Thyroid gland (tissue), 4 donors: ENCODE results near the gene WNT9B. TPM values are rescaled to one million over a fixed set of nuclear protein-coding genes. Genes with fewer than 3 reads are reported as not detected.

Experiments used
- DNase-seq, 2 donors: peaks; one replicate each; pipeline ENCODE4 v3.0.0-alpha.2; 2019
- H3K27ac ChIP-seq, 3 donors: fragments of 200-600 bp; sonication (generic); 1 replicate in 2 of 3; 2 replicates in 1 of 3; pipeline ENCODE4 v1.5.1; 2016 to 2019; ENCODE audit warnings: mild to moderate bottlenecking in 1 of 3, moderate library complexity in 1 of 3
- H3K27me3 ChIP-seq: fragments of 200-600 bp; sonication (generic); one replicate; pipeline ENCODE4 v1.5.1; 2019
- H3K36me3 ChIP-seq, 2 donors: fragments of 200-600 bp; sonication (generic); one replicate each; pipeline ENCODE4 v1.5.1; 2016 to 2019
- H3K4me1 ChIP-seq, 2 donors: fragments of 200-600 bp; sonication (generic); one replicate each; pipeline ENCODE4 v1.5.1; 2017 to 2019
- H3K4me3 ChIP-seq, 3 donors: fragments of 200-600 bp; sonication (generic); replicated peaks in 1 of 3; 1 replicate in 2 of 3; 2 replicates in 1 of 3; pipeline ENCODE4 v1.5.1; 2016; ENCODE audit warnings: mild to moderate bottlenecking in 1 of 3
- H3K9me3 ChIP-seq: fragments of 200-600 bp; sonication (generic); one replicate; pipeline ENCODE4 v1.5.1; 2017
- CTCF ChIP-seq, 6 experiments: fragments of 200-600 bp in 3 of 6; fragments of 450-650 bp in 3 of 6; sonication (generic) in 3 of 6; IDR thresholded peaks; one replicate each; pipeline ENCODE4 v1.5.1; 2016 to 2019; ENCODE audit warnings: antibody characterized with exemption in 6 of 6, mild to moderate bottlenecking in 2 of 6, inconsistent platforms in 1 of 6, moderate library complexity in 1 of 6
- POLR2A ChIP-seq, 2 donors: fragments of 450-650 bp; IDR thresholded peaks; one replicate each; pipeline ENCODE4 v1.6.1; 2017; ENCODE audit warnings: antibody characterized with exemption in 2 of 2, mild to moderate bottlenecking in 2 of 2, moderate library complexity in 1 of 2
- WGBS, 2 donors: methylation state at CpG; one replicate each; pipeline ENCODE4 v1.1.5; 2017; 5-methylcytosine and 5-hydroxymethylcytosine counted together
- intact Hi-C: fragments of 100-400 bp; cut with DNase I; formaldehyde crosslinking; loops from one replicate; pipeline ENCODE4 v1.15.1; 2023
- total RNA-seq, 4 donors: library from RNA; depleted of rRNA; stranded (reverse); fragments of >200 nt; gene quantifications; one replicate each; pipeline ENCODE4 v1.2.3, GENCODE V29; 2016

Gene WNT9B
- total RNA-seq, 4 donors from 2014 or later, result 1.2 TPM; not detected in 3

- Histone ChIP-seq H3K4me3 (no peak overlapping the region), H3K9me3 (no peaks in the 10 kb centered on the region), H3K27me3 (peaks cover 35% of the 10 kb centered on the region), H3K27ac (no peak overlapping the region), H3K36me3 (no peaks in the 10 kb centered on the region), H3K4me1 (peaks cover 4 to 17% of the 10 kb centered on the region in 2 donors)
- intact Hi-C loops, result no loop called here
- WGBS, 2 donors, result 19 to 37% methylated on average over 10 to 17 of the region's 35 CpGs
- no peak for DNase-seq
- TF ChIP-seq POLR2A (IDR thresholded peaks at IDR 0.05) (no peak), CTCF (IDR thresholded peaks at IDR 0.05) (peak in 2 of 6 experiments; percentile 20 to 25)
These were observed 28.9 kb upstream of the WNT9B start for GRCh38 chr17:46822388-46822921.

- WGBS, 2 donors, result 80 to 83% methylated on average over 8 of the region's 8 CpGs
- no peak for DNase-seq
- peaks cover 23% of the 10 kb centered on the region for H3K27me3 ChIP-seq
- no peaks in the 10 kb centered on the region for H3K9me3 ChIP-seq
- no peak overlapping the region for H3K27ac ChIP-seq
- no peak overlapping the region for H3K4me3 ChIP-seq
- peaks cover 3 to 11% of the 10 kb centered on the region in 2 donors for H3K4me1 ChIP-seq
- H3K36me3 ChIP-seq, result no peaks in the 10 kb centered on the region
- intact Hi-C loops, result no loop called here
- TF ChIP-seq POLR2A (IDR thresholded peaks at IDR 0.05), result no peak
- TF ChIP-seq CTCF (IDR thresholded peaks at IDR 0.05), result no peak
These were observed 27.7 kb upstream of the WNT9B start for GRCh38 chr17:46823657-46824056.

GRCh38 chr17:46826116-46826515 lies 25.3 kb upstream of the WNT9B start:
- Histone ChIP-seq H3K4me1 (no peaks in the 10 kb centered on the region), H3K27ac (no peak overlapping the region), H3K4me3 (no peak overlapping the region), H3K36me3 (no peaks in the 10 kb centered on the region), H3K27me3 (peaks cover 9% of the 10 kb centered on the region), H3K9me3 (no peaks in the 10 kb centered on the region)
- intact Hi-C loops, result no loop called here
- no peak for TF ChIP-seq POLR2A (IDR thresholded peaks at IDR 0.05)
- TF ChIP-seq CTCF (IDR thresholded peaks at IDR 0.05), result no peak
- 57% methylated on average over 1 of the region's 1 CpG; no CpG with 5 or more reads in 1 of the 2 donors for WGBS, 2 donors
- no peak for DNase-seq

- TF ChIP-seq POLR2A (IDR thresholded peaks at IDR 0.05) (no peak), CTCF (IDR thresholded peaks at IDR 0.05) (no peak)
- peaks cover 2% of the 10 kb centered on the region for H3K27me3 ChIP-seq
- WGBS, 2 donors, result 87 to 90% methylated on average over 2 of the region's 2 CpGs
- intact Hi-C loops, result no loop called here
- no peaks in the 10 kb centered on the region for H3K9me3 ChIP-seq
- H3K36me3 ChIP-seq, result no peaks in the 10 kb centered on the region
- H3K4me1 ChIP-seq, result no peaks in the 10 kb centered on the region
- no peak for DNase-seq
- H3K4me3 ChIP-seq, result no peak overlapping the region
- H3K27ac ChIP-seq, result no peak overlapping the region
These were observed 24.1 kb upstream of the WNT9B start for GRCh38 chr17:46827274-46827673.

GRCh38 chr17:46831573-46832330 lies 19.6 kb upstream of the WNT9B start:
- no peaks in the 10 kb centered on the region for H3K9me3 ChIP-seq
- H3K4me1 ChIP-seq, result no peaks in the 10 kb centered on the region
- TF ChIP-seq POLR2A (IDR thresholded peaks at IDR 0.05) (no peak), CTCF (IDR thresholded peaks at IDR 0.05) (no peak)
- WGBS, 2 donors, result 73 to 75% methylated on average over 12 to 13 of the region's 14 CpGs
- intact Hi-C loops, result no loop called here
- H3K27me3 ChIP-seq, result no peaks in the 10 kb centered on the region
- no peak for DNase-seq
- H3K4me3 ChIP-seq, result no peak overlapping the region
- no peaks in the 10 kb centered on the region for H3K36me3 ChIP-seq
- no peak overlapping the region for H3K27ac ChIP-seq
